Prostate gland (tissue), 2 donors: ENCODE results near the gene HSPE1.

Source experiments
- POLR2AphosphoS5 ChIP-seq: sonication (generic); formaldehyde crosslinking; IDR thresholded peaks from one replicate; pipeline ENCODE4 v1.6.1; 2017; ENCODE audit warnings: antibody characterized with exemption
- TF ChIP-seq, protein P1 (sequence below), 4 experiments: fragments of 200-600 bp in 2 of 4; fragments of 450-650 bp in 2 of 4; sonication (generic) in 2 of 4; IDR thresholded peaks; 1 replicate in 3 of 4; 2 replicates in 1 of 4; pipeline ENCODE4 v1.5.1; 2016 to 2019; ENCODE audit warnings: antibody characterized with exemption in 4 of 4, mild to moderate bottlenecking in 2 of 4, moderate library complexity in 2 of 4

DNA sequence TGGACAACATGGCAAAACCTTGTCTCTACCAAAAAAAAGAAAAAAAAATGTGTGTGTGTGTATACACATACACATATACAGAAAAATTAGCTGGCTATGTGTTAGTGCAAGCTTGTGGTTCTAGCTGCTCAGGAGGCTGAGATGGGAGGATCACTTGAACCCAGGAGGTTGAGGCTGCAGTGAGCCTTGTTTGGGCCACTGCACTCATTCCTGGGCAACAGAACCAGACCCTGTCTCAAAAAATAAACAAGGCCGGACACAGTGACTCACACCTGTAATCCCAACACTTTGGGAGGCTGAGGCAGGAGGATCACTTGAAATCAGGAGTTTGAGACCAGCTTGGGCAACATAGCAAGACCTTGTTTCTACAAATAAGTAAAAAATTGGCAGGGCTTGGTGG lies 44.8 kb upstream of the HSPE1 start:
- no peak for TF ChIP-seq POLR2AphosphoS5
- TF ChIP-seq, protein P1, sequence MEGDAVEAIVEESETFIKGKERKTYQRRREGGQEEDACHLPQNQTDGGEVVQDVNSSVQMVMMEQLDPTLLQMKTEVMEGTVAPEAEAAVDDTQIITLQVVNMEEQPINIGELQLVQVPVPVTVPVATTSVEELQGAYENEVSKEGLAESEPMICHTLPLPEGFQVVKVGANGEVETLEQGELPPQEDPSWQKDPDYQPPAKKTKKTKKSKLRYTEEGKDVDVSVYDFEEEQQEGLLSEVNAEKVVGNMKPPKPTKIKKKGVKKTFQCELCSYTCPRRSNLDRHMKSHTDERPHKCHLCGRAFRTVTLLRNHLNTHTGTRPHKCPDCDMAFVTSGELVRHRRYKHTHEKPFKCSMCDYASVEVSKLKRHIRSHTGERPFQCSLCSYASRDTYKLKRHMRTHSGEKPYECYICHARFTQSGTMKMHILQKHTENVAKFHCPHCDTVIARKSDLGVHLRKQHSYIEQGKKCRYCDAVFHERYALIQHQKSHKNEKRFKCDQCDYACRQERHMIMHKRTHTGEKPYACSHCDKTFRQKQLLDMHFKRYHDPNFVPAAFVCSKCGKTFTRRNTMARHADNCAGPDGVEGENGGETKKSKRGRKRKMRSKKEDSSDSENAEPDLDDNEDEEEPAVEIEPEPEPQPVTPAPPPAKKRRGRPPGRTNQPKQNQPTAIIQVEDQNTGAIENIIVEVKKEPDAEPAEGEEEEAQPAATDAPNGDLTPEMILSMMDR (IDR thresholded peaks at IDR 0.05), result no peak
